Activated naive CD4-positive, alpha-beta T cell treated with anti-CD3 and anti-CD28 coated beads, Interleukin-2, amount 10 ng/mL, durations not matched to agents 7 days and 5 days (primary cell): ENCODE results near the gene ZNF185.

Source experiments
- CTCF ChIA-PET: fragments of 350-600 bp; sonication (Branson Sonifier 250); formaldehyde crosslinking; loops from one replicate; lab custom pipeline; 2021; ENCODE audit warnings: antibody characterized with exemption; lab: Charles Lee
- DNase-seq: peaks from one replicate; pipeline ENCODE4 v3.0.0-alpha.2; 2020
- H3K27ac Mint-ChIP-seq: one replicate; pipeline ENCODE4 v1.8.0; 2021; ENCODE audit warnings: mild to moderate bottlenecking, moderate library complexity, mixed read lengths
- H3K27me3 Mint-ChIP-seq: one replicate; pipeline ENCODE4 v1.8.0; 2021; ENCODE audit warnings: mild to moderate bottlenecking, mixed read lengths
- H3K36me3 Mint-ChIP-seq: one replicate; pipeline ENCODE4 v1.8.0; 2021; ENCODE audit warnings: mixed read lengths
- H3K4me1 Mint-ChIP-seq: one replicate; pipeline ENCODE4 v1.8.0; 2021; ENCODE audit warnings: mixed read lengths
- H3K4me3 Mint-ChIP-seq: one replicate; pipeline ENCODE4 v1.8.0; 2021; ENCODE audit warnings: mild to moderate bottlenecking, moderate library complexity, mixed read lengths
- H3K9me3 Mint-ChIP-seq: one replicate; pipeline ENCODE4 v1.8.0; 2021; ENCODE audit warnings: mixed read lengths

ZNF185 gene

DNA sequence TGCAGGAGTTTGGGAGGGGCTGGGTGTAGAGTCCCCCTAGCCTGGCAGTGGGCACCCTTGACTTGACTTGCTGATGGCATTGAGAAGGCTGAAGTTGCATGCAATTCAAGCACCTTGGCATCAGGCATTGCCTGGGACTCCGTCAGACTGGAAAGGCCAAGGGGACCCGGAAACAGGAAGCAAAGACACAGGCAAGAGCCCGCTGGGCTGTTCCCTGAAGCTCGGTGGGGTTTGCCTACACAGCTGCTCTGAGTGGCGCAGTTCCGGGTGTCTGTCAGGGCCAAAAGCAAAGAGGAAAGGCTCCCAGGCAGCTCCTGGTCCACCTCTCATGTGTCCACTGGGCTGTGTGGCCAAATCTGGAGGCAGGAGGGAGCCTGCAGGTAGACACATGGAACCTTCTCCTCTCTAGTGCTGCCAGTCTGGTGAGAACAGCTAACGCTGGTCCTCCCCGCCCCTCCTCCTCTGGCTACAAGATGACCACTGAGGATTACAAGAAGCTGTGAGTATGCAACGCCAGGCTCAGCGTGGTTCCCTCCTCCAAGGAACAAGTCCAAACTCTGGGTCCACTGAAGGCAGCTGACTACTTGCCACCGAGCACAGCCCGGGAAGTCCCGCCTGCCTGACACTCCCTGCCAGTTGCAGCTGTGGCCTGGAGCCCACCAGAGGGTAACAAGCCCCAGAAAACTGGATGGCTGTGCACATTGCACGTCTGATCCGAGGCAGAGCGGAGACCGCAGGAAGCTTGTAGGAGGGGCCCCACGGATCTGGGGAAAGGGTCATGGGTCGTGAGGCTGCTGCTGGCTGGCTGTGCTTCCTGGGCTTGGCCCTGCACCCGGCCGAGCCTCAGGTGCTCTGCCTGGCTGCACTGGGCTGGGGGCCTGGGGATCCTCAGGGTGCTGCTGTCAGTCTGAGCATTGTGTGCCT, 20.1 kb downstream of the ZNF185 start:
- no peak overlapping the region for H3K27ac Mint-ChIP-seq
- DNase-seq, result no peak
- no peaks in the 10 kb centered on the region for H3K4me1 Mint-ChIP-seq

GRCh38 chrX:152918707-152919106, 20.8 kb downstream of the ZNF185 start:
- CTCF ChIA-PET, result interaction anchor here (1.1 kb wide), 1 partner anchor 13 kb away, joined by 3 read pairs; no protein-coding TSS in a partner anchor

More for the DNA sequence above, 20.1 kb downstream of the ZNF185 start:
- no peak overlapping the region for H3K4me3 Mint-ChIP-seq
- no peaks in the 10 kb centered on the region for H3K36me3 Mint-ChIP-seq
- no peaks in the 10 kb centered on the region for H3K27me3 Mint-ChIP-seq
- H3K9me3 Mint-ChIP-seq, result no peaks in the 10 kb centered on the region
- CTCF ChIA-PET, result interaction anchor here (1.1 to 1.9 kb wide), 2 partner anchors 8 to 13 kb away, joined by 3 to 6 read pairs; no protein-coding TSS in a partner anchor

DNA sequence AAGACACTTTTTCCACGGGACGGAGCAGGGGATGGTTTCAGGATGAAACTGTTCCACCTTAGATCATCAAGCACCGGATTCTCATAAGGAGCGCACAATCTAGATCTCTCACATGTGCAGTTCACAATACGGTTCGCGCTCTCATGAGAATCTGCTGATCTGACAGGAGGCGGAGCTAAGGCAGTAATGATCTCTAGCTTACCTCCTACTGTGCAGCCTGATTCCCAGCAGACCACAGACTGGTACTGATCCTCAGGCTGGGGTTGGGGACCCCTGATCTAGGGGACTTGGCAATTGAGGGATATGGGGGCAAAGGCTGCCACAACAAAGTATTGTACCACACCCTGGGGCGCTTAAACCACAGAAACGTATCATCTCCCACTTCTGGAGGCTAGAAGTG, 25.7 kb downstream of the ZNF185 start:
- Mint-ChIP-seq H3K9me3 (no peaks in the 10 kb centered on the region), H3K36me3 (no peaks in the 10 kb centered on the region), H3K27me3 (peaks cover 3% of the 10 kb centered on the region), H3K4me1 (peaks cover 9% of the 10 kb centered on the region), H3K27ac (no peak overlapping the region), H3K4me3 (no peak overlapping the region)
- no peak for DNase-seq
- CTCF ChIA-PET, result interaction anchor here (0.9 kb wide), 1 partner anchor 9 kb away, joined by 3 read pairs; no protein-coding TSS in a partner anchor

More at GRCh38 chrX:152918707-152919106, 20.8 kb downstream of the ZNF185 start:
- Mint-ChIP-seq H3K36me3 (no peaks in the 10 kb centered on the region), H3K27ac (no peak overlapping the region), H3K27me3 (peaks cover 3% of the 10 kb centered on the region), H3K4me3 (no peak overlapping the region), H3K9me3 (no peaks in the 10 kb centered on the region), H3K4me1 (peaks cover 3% of the 10 kb centered on the region)
- DNase-seq, result no peak

DNA sequence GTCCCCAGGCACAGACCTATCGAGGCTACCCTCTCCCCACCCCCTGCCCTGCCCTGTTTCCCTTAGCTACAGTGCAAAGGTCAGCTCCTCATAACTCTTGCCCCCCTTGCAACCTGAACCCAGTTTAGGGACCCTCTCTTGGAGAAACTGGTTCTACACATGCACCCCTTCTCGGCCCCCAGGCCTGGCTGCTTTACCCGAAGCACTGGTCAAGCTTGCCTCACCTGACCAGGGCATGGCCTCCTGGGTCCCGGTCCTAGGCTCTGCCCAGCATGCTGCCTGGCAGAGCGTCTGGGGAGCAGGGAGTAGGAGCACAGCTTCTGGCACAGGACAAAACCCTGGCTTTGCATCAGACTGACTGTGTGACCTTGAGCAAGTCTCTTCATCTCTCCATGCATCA, 28.0 kb downstream of the ZNF185 start:
- no peaks in the 10 kb centered on the region for H3K36me3 Mint-ChIP-seq
- H3K4me1 Mint-ChIP-seq, result peaks cover 9% of the 10 kb centered on the region
- H3K9me3 Mint-ChIP-seq, result no peaks in the 10 kb centered on the region
- H3K4me3 Mint-ChIP-seq, result no peak overlapping the region
- H3K27ac Mint-ChIP-seq, result no peak overlapping the region
- CTCF ChIA-PET, result interaction anchor here (0.8 to 2.6 kb wide), 7 partner anchors 9 to 34 kb away, joined by 3 to 7 read pairs (median 3); no protein-coding TSS in a partner anchor
- DNase-seq, result no peak
- peaks cover 11% of the 10 kb centered on the region for H3K27me3 Mint-ChIP-seq

GRCh38 chrX:152926279-152926678, 28.4 kb downstream of the ZNF185 start:
- DNase-seq, result peak; percentile 63
- Mint-ChIP-seq H3K9me3 (no peaks in the 10 kb centered on the region), H3K27me3 (peaks cover 11% of the 10 kb centered on the region), H3K4me1 (peaks cover 9% of the 10 kb centered on the region), H3K4me3 (no peak overlapping the region), H3K36me3 (no peaks in the 10 kb centered on the region), H3K27ac (no peak overlapping the region)
- CTCF ChIA-PET, result interaction anchor here (1.0 to 2.6 kb wide), 6 partner anchors 9 to 27 kb away, joined by 3 to 7 read pairs (median 4); no protein-coding TSS in a partner anchor

GRCh38 chrX:152926923-152927322, 29.1 kb downstream of the ZNF185 start:
- H3K4me3 Mint-ChIP-seq, result no peak overlapping the region
- H3K4me1 Mint-ChIP-seq, result peaks cover 9% of the 10 kb centered on the region
- peaks cover 11% of the 10 kb centered on the region for H3K27me3 Mint-ChIP-seq
- DNase-seq, result no peak
- H3K36me3 Mint-ChIP-seq, result no peaks in the 10 kb centered on the region
- CTCF ChIA-PET, result interaction anchor here (1.0 to 2.6 kb wide), 2 partner anchors 10 to 22 kb away, joined by 4 to 6 read pairs; no protein-coding TSS in a partner anchor
- no peaks in the 10 kb centered on the region for H3K9me3 Mint-ChIP-seq
- H3K27ac Mint-ChIP-seq, result no peak overlapping the region

GRCh38 chrX:152927858-152928760, 30.2 kb downstream of the ZNF185 start:
- no peaks in the 10 kb centered on the region for H3K9me3 Mint-ChIP-seq
- H3K36me3 Mint-ChIP-seq, result no peaks in the 10 kb centered on the region
- H3K27me3 Mint-ChIP-seq, result peaks cover 11% of the 10 kb centered on the region
- H3K4me3 Mint-ChIP-seq, result no peak overlapping the region
- H3K4me1 Mint-ChIP-seq, result peaks cover 9% of the 10 kb centered on the region
- DNase-seq, result no peak
- CTCF ChIA-PET, result interaction anchor here (1.0 kb wide), 1 partner anchor 23 kb away, joined by 4 read pairs; no protein-coding TSS in a partner anchor
- H3K27ac Mint-ChIP-seq, result no peak overlapping the region

DNA sequence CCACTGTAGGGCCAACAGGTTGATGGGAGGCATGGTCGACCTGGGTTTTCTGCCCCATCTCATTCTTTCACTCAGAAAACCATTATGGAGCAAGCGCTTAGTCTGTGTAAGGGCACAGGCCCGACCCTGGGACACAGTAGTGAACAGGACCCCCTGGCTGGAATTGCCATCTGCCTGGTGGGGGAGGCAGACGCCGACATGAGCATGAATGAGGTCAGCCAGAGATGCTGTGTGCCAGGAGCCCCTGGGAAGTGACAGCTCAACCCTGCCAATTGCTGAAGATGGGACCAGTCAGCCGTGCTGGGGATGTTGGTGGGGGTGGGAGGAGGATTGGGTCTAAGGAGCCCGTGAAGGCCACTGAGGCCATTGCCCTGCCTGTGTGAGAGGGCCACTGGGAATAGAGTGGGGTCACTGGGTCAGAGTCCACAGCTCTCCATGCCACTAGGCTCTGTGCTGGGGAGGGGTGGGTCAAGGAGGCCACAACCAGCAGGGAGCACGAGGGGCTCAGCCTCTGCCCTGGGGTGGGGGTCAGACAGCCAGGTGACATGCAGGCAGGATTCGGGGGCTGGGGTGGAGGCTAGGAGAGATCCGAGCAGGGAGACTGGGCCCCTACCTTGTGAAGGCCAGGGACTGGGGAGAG, 31.0 kb downstream of the ZNF185 start:
- DNase-seq, result no peak
- no peaks in the 10 kb centered on the region for H3K9me3 Mint-ChIP-seq

DNA sequence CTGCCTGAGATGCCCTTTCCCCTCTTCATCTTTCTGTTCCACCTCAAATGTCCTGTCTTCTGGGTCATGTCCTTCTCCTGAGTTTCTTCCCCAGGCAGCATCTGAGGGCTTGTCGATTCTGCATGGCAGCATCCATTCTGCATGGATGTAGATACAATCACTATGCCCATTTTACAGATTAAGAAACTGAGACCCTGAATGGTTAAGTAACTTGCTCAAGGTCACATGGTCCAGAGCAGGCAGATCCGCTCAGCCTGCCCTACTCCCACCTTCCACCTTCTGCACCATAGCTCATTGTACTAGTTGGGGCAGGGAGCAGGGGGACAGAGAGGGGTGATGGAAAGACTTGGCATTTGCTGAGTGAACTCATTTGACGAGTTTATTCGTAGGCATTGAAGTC, 32.0 kb downstream of the ZNF185 start:
- no peak overlapping the region for H3K4me3 Mint-ChIP-seq
- H3K27ac Mint-ChIP-seq, result no peak overlapping the region
- H3K36me3 Mint-ChIP-seq, result no peaks in the 10 kb centered on the region
- H3K9me3 Mint-ChIP-seq, result no peaks in the 10 kb centered on the region
- peaks cover 4% of the 10 kb centered on the region for H3K4me1 Mint-ChIP-seq
- DNase-seq, result no peak
- peaks cover 10% of the 10 kb centered on the region for H3K27me3 Mint-ChIP-seq
- CTCF ChIA-PET, result no interaction called here

More for the DNA sequence above, 31.0 kb downstream of the ZNF185 start:
- H3K4me3 Mint-ChIP-seq, result no peak overlapping the region
- H3K27me3 Mint-ChIP-seq, result peaks cover 7% of the 10 kb centered on the region
- no peak overlapping the region for H3K27ac Mint-ChIP-seq
- CTCF ChIA-PET, result no interaction called here
- peaks cover 6% of the 10 kb centered on the region for H3K4me1 Mint-ChIP-seq
- H3K36me3 Mint-ChIP-seq, result no peaks in the 10 kb centered on the region

DNA sequence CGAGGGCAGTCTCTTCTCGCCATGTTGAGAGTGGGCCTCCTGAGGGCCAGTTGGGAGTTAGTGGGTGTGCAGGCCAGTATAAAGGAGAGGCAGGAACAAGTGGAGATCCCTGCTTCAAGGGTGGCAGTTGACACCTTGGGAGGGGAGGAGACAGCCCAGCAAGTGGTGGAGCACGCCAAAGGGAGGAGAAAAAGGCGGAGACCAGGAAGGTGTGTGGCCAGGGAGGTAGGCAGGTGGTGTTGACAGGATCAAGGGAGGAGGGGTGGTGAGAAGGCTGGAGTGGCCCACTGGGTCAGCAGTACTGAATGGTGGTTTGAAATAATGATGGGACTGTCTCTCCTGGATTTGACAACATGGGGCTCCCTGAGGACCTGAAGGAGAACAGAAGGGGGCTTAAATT, 32.6 kb downstream of the ZNF185 start:
- no peak for DNase-seq
- peaks cover 4% of the 10 kb centered on the region for H3K4me1 Mint-ChIP-seq
- CTCF ChIA-PET, result no interaction called here
- no peaks in the 10 kb centered on the region for H3K9me3 Mint-ChIP-seq
- H3K36me3 Mint-ChIP-seq, result no peaks in the 10 kb centered on the region
- no peak overlapping the region for H3K4me3 Mint-ChIP-seq
- H3K27me3 Mint-ChIP-seq, result peaks cover 10% of the 10 kb centered on the region
- H3K27ac Mint-ChIP-seq, result no peak overlapping the region

DNA sequence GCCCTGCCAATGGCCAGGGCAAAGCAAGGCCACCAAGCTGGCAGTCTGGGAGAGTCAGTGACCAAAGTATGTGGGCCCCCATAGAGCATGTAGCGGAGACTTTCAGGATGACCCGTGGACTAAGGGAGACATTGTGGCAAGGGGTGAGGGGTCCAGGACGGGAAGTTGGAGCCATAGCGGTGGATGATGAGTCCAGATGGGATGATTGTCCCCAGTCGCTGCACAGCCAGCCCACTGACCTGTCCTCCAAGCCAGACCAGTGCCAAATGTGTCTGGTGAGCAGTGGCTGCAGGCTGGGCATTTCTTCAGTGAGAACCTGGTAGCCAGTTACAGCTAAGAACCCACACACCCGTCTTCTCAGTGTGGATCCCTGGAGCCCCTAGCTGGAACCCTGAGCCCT, 34.3 kb downstream of the ZNF185 start:
- no peaks in the 10 kb centered on the region for H3K36me3 Mint-ChIP-seq
- no peaks in the 10 kb centered on the region for H3K4me1 Mint-ChIP-seq
- no peak overlapping the region for H3K27ac Mint-ChIP-seq
- peaks cover 20% of the 10 kb centered on the region for H3K27me3 Mint-ChIP-seq
- H3K9me3 Mint-ChIP-seq, result no peaks in the 10 kb centered on the region
- H3K4me3 Mint-ChIP-seq, result no peak overlapping the region
- DNase-seq, result no peak
- CTCF ChIA-PET, result no interaction called here

DNA sequence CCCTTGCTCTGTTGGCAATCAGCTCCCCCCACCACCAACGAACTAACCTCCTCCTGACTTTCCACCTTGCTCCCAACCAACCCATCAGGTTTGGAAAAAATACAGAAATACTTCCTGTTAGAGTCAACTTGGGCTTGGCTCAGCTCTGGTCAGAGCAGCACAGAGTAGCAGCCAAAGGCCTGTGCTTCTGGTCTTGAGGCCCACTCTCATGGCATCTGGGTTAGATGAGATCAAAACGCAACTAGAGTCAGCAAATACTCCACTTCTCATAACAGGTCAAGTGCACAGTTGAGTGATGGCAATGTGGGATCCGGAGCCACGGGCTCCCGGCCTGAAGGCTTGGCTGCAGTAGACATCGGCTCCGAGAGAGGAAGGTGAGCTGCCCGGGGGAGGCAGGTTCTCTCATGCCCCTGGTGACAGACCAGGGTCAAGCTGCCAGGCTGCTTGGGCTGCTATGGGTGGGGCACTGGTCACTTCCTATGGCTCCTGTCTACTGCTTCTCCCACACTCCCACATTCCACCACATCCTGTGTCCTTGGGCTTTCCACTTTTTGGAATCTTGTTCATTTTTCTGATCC, 34.8 kb downstream of the ZNF185 start:
- Mint-ChIP-seq H3K27ac (no peak overlapping the region), H3K4me1 (no peaks in the 10 kb centered on the region), H3K27me3 (peaks cover 24% of the 10 kb centered on the region), H3K36me3 (no peaks in the 10 kb centered on the region), H3K4me3 (no peak overlapping the region), H3K9me3 (no peaks in the 10 kb centered on the region)
- CTCF ChIA-PET, result no interaction called here
- no peak for DNase-seq

- Mint-ChIP-seq H3K27me3 (peaks cover 17% of the 10 kb centered on the region), H3K27ac (no peak overlapping the region), H3K36me3 (no peaks in the 10 kb centered on the region), H3K4me1 (peaks cover 7% of the 10 kb centered on the region), H3K9me3 (no peaks in the 10 kb centered on the region), H3K4me3 (no peak overlapping the region)
- no peak for DNase-seq
- CTCF ChIA-PET, result no interaction called here
Measured at GRCh38 chrX:152936306-152936705, 38.4 kb downstream of the ZNF185 start.
